Tongue (tissue), 2 donors: Measurements from ENCODE around the gene ZNF76. TPM values are rescaled to one million over a fixed set of nuclear protein-coding genes. Genes with fewer than 3 reads are reported as not detected.

Source experiments
- DNase-seq: peaks from one replicate; pipeline ENCODE4 v3.0.0-alpha.2; 2015
- total RNA-seq: library from RNA; depleted of rRNA; stranded (reverse); fragments of >200 nt; gene quantifications from one replicate; pipeline ENCODE4 v1.2.3, GENCODE V29; 2014

The ZNF76 gene
- total RNA-seq, 1 donor from 2014 or later, result 19.6 TPM

- no peak for DNase-seq
These were observed 22.1 kb upstream of the ZNF76 start for GRCh38 chr6:35237476-35237875.

GRCh38 chr6:35238843-35239289, 20.7 kb upstream of the ZNF76 start:
- DNase-seq, result peak; percentile 56

GRCh38 chr6:35239581-35239980, 20.0 kb upstream of the ZNF76 start:
- DNase-seq, result no peak

- peak; percentile 81 for DNase-seq
These were observed 18.4 kb upstream of the ZNF76 start for GRCh38 chr6:35240838-35241801.

- DNase-seq, result no peak
These were observed 17.0 kb upstream of the ZNF76 start for GRCh38 chr6:35242486-35242885.

- no peak for DNase-seq
These were observed 16.6 kb upstream of the ZNF76 start for GRCh38 chr6:35242906-35243305.

GRCh38 chr6:35243386-35243958, 16.1 kb upstream of the ZNF76 start:
- DNase-seq, result no peak

- no peak for DNase-seq
These were observed 15.0 kb upstream of the ZNF76 start for GRCh38 chr6:35244551-35244950.

GRCh38 chr6:35247642-35248231, 11.8 kb upstream of the ZNF76 start:
- no peak for DNase-seq

- no peak for DNase-seq
These were observed 11.2 kb upstream of the ZNF76 start for GRCh38 chr6:35248300-35248699.

GRCh38 chr6:35248965-35249364, 10.6 kb upstream of the ZNF76 start:
- no peak for DNase-seq

- DNase-seq, result no peak
These were observed 7.6 kb upstream of the ZNF76 start for GRCh38 chr6:35251949-35252348.

- DNase-seq, result no peak
These were observed 6.3 kb upstream of the ZNF76 start for GRCh38 chr6:35253249-35253648.

GRCh38 chr6:35258336-35258735, 1.2 kb upstream of the ZNF76 start:
- peak; percentile 19 for DNase-seq

- peak; percentile 73 for DNase-seq
These were observed 709 bp upstream of the ZNF76 start for GRCh38 chr6:35258858-35259193.

GRCh38 chr6:35259948-35260590, 534 bp downstream of the ZNF76 start:
- DNase-seq, result peak; percentile 67

GRCh38 chr6:35260591-35261570, 1.3 kb downstream of the ZNF76 start:
- DNase-seq, result no peak

GRCh38 chr6:35262596-35262995, 3.1 kb downstream of the ZNF76 start:
- no peak for DNase-seq

GRCh38 chr6:35264550-35265274, 5.2 kb downstream of the ZNF76 start:
- no peak for DNase-seq

GRCh38 chr6:35265523-35265922, 6.0 kb downstream of the ZNF76 start:
- DNase-seq, result no peak

GRCh38 chr6:35267446-35267845, 7.9 kb downstream of the ZNF76 start:
- no peak for DNase-seq
